HG03108 (cell line): Measurements from ENCODE around the gene F2RL3.
"Not testable (repeated sequence)": the region's sequence is repeated elsewhere in the genome, so short reads cannot be mapped to it uniquely, and the experiment has no call there.

Experiments
- ATAC-seq: cut with Tn5 transposase; IDR thresholded peaks from one replicate; pipeline ENCODE4 v1.9.1; 2021; ENCODE audit warnings: moderate library complexity; ENCODE audit not compliant: unreplicated experiment

The F2RL3 gene

DNA sequence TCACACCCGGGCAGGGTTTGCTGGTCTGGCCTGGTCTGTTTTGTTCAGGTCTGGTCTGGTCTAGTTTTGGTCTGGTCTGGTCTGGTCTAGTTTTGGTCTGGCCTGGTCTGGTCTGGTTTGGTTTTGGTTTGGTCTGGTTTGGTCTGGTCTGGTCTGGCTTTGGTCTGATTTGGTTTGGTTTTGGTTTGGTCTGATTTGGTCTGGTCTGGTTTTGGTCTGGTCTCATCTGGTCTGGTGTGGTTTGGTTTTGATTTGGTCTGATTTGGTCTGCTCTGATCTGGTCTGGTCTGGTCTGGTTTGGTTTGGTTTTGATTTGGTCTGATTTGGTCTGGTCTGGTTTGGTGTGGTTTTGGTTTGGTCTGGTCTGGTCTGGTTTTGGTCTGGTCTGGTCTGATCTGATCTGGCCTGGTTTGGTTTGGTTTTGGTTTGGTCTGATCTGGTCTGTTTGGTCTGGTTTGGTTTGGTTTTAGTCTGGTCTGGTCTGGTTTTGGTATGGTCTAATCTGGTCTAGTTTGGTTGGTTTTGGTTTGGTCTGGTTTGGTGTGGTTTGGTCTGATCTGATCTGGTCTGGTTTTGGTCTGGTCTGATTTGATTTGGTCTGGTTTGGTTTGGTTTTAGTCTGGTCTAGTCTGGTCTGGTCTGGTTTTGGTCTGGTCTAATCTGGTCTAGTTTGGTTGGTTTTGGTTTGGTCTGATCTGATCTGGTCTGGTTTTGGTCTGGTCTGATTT lies 14.4 kb upstream of the F2RL3 start:
- ATAC-seq: no peak

- ATAC-seq: not testable (repeated sequence)
Measured at GRCh38 chr19:16874978-16875299, 13.9 kb upstream of the F2RL3 start.

DNA sequence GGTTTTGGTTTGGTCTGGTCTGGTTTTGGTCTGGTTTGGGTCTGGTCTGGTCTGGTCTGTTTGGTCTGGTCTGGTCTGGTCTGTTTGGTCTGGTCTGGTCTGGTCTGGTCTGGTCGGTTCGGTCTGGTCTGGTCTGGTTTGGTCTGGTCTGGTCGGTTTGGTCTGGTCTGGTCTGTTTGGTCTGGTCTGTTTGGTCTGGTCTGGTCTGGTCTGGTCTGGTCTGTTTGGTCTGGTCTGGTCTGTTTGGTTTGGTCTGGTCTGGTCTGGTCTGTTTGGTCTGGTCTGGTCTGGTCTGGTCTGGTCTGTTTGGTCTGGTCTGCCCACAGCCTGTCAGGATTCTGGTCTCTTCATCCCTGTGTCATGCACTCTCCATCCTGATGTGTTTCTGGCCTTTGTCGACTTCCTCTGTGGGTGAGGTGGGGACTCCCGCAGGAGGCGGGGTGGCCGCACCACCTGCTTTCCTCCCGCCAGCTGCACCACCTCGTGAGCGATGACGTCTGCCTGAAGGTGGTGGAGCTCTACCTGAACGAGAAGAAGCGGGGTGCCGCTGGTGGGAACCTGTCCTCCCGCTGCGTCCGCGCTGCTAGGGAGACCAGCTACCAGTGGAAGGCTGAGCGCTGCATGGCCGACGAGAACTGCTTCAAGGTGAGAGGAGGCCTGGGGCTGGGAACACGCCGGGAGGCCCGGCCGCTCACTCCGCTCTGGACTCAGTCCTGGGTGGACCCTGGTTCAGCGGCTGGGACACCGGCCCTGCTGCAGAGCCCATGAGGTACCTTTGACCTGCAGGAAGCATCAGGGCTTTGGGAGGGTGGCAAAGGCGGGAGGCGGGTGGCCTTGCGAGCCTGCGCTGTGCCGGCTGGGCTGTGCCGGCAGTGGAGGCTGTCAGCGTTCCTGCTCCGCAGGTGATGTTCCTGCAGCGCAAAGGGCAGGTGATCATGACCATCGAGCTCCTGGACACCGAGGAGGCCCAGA lies 12.9 kb upstream of the F2RL3 start:
- ATAC-seq: no peak

- no peak for ATAC-seq
Measured at GRCh38 chr19:16876904-16877361, 11.9 kb upstream of the F2RL3 start.

GRCh38 chr19:16877581-16877980 lies 11.2 kb upstream of the F2RL3 start:
- ATAC-seq: no peak

GRCh38 chr19:16878181-16878965 lies 10.4 kb upstream of the F2RL3 start:
- no peak for ATAC-seq

GRCh38 chr19:16880884-16881554 lies 7.8 kb upstream of the F2RL3 start:
- ATAC-seq: no peak

DNA sequence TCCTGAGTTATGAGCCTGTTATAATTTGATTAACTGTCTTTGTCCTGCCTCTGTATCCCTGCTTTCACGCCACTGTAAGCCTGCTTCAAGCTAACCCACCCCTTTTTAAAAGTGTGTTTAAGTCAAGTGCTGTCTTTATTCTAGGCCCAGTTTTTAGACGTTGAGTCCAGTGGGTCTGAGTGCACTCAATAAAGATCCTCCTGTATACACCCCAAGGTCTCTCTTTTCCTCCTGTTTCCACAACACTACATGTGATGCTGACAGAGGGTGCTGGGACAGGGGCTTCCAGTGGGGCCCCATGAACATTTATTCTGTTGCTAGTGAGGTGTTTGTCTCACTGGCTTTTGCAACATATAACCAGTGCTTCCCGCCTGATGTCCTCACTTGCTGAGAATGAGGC lies 6.7 kb upstream of the F2RL3 start:
- ATAC-seq: no peak

- no peak for ATAC-seq
Measured at GRCh38 chr19:16883522-16883921, 5.3 kb upstream of the F2RL3 start.

- no peak for ATAC-seq
Measured at GRCh38 chr19:16885166-16885565, 3.6 kb upstream of the F2RL3 start.

DNA sequence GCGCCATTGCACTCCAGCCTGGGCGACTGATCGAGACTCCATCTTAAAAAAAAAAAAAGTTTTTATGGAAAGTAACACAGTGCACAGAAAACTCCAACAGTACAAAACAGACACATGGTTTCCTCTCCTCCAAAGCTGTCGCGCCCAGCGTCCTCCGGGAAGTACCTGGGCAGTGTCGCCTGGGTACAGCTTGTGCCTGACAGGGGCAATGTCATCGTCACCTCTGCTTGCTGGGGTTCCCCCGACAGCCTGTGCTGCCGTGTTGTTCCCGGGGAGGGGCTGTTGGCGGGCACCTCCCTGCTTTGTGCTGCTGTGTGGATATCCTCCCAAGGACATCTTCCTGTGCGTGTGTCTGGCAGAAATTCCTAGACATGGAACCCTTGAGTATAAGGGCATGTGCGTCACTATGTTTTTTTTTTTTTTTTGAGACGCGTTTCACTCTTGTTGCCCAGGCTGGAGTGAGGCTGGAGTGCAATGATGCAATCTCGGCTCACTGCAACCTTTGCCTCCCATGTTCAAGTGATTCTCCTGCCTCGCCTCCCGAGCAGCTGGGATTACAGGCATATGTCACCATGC lies 2.4 kb upstream of the F2RL3 start:
- ATAC-seq: no peak

DNA sequence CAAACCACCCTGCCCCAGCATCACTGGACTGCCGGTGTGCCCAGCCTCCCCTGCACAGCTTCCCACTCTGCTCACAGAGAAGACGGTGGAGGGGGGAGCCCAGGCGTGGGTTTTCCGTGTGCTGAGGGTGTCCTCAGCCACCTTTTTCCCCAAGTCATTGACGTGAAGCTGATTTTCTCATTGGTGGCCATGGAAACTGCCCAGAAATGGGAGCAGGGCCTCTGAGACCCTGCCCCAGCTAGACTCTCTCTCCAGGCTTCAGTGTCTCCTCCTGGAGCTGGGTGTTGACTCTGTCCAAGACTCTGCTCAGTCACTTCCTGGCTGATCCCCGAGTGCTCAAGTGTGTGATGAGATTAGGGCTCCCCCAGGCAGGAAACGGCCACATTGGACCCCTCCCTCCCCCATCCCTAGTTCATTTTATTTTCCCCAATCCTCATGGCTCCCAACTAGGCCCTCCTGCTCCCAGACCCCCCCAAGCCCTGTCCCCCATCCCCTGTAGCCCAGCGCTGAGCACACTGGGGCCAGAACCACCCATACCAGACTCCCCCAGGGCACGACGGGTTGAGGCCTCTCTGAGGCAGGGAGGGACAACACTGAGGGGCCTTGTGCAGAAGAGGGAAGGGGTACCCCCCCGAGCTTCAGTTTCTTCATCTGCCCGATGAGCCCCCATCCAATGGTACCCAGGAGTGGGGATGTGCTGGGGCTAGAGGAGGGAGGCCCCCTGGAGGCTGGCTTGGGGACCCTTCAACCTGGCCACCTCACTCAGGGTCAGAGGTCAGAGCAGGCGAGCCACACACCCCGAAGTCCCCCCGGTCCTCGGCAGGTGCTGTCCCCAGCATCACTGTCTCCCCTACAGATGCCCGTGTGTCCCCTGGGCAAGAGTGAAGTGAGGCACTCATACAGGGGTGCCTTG lies 1.2 kb upstream of the F2RL3 start:
- no peak for ATAC-seq

DNA sequence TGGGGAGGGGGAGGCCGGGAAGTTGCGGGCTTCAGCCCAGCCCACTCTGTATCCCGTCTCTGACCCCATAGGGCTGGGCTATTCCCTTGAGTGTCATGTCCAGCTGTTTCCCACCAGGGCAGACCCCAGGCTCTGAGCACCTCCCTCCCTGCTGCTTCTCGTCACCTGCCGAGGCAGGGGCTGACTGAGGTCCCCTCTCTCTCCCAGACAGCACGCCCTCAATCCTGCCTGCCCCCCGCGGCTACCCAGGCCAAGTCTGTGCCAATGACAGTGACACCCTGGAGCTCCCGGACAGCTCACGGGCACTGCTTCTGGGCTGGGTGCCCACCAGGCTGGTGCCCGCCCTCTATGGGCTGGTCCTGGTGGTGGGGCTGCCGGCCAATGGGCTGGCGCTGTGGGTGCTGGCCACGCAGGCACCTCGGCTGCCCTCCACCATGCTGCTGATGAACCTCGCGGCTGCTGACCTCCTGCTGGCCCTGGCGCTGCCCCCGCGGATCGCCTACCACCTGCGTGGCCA lies 625 bp downstream of the F2RL3 start:
- no peak for ATAC-seq

GRCh38 chr19:16889883-16890460 lies 1.2 kb downstream of the F2RL3 start:
- ATAC-seq: no peak

GRCh38 chr19:16890461-16891184 lies 1.8 kb downstream of the F2RL3 start:
- no peak for ATAC-seq

- ATAC-seq: no peak
Measured at GRCh38 chr19:16891696-16892382, 3.0 kb downstream of the F2RL3 start.

GRCh38 chr19:16892436-16892835 lies 3.6 kb downstream of the F2RL3 start:
- no peak for ATAC-seq
